ENCODE results near the gene PIK3R4. TPM values are rescaled to one million over a fixed set of nuclear protein-coding genes. Genes with fewer than 3 reads are reported as not detected.

The PIK3R4 gene
- total RNA-seq, 2 donors from 2014 or later: 18.2 to 21.7 TPM

- Histone ChIP-seq H3K4me3 (no peak overlapping the region), H3K27ac (no peak overlapping the region), H3K4me1 (no peaks in the 10 kb centered on the region), H3K9me3 (no peaks in the 10 kb centered on the region), H3K36me3 (no peaks in the 10 kb centered on the region), H3K9ac (ENCODE audit: low read depth in 2 of 2, low read length in 2 of 2) (no peak overlapping the region), H3K27me3 (no peaks in the 10 kb centered on the region)
- DNase-seq: no peak
- intact Hi-C loops (cut with DNase I): no loop called here
- no peak for TF ChIP-seq CTCF (IDR thresholded peaks at IDR 0.05)
These were observed 13.3 kb downstream of the PIK3R4 start for GRCh38 chr3:130733236-130733875.

- DNase-seq: no peak
- TF ChIP-seq CTCF (IDR thresholded peaks at IDR 0.05): no peak
- intact Hi-C loops (cut with DNase I): no loop called here
- Histone ChIP-seq H3K9ac (ENCODE audit: low read depth in 2 of 2, low read length in 2 of 2) (no peak overlapping the region), H3K36me3 (no peaks in the 10 kb centered on the region), H3K4me3 (no peak overlapping the region), H3K9me3 (no peaks in the 10 kb centered on the region), H3K27me3 (no peaks in the 10 kb centered on the region), H3K4me1 (no peaks in the 10 kb centered on the region), H3K27ac (no peak overlapping the region)
These were observed 14.1 kb downstream of the PIK3R4 start for GRCh38 chr3:130732501-130732900.

GRCh38 chr3:130731817-130732216 lies 14.8 kb downstream of the PIK3R4 start:
- H3K27ac ChIP-seq: no peak overlapping the region
- H3K36me3 ChIP-seq: no peaks in the 10 kb centered on the region
- H3K9ac ChIP-seq (ENCODE audit: low read depth in 2 of 2, low read length in 2 of 2): no peak overlapping the region
- no peaks in the 10 kb centered on the region for H3K27me3 ChIP-seq
- H3K4me3 ChIP-seq: no peak overlapping the region
- H3K4me1 ChIP-seq: no peaks in the 10 kb centered on the region
- intact Hi-C loops (cut with DNase I): no loop called here
- TF ChIP-seq CTCF (IDR thresholded peaks at IDR 0.05): no peak
- no peaks in the 10 kb centered on the region for H3K9me3 ChIP-seq
- no peak for DNase-seq

GRCh38 chr3:130729154-130729553 lies 17.5 kb downstream of the PIK3R4 start:
- DNase-seq: no peak
- Histone ChIP-seq H3K4me1 (no peaks in the 10 kb centered on the region), H3K4me3 (no peak overlapping the region), H3K27ac (no peak overlapping the region), H3K9me3 (no peaks in the 10 kb centered on the region), H3K36me3 (no peaks in the 10 kb centered on the region), H3K27me3 (no peaks in the 10 kb centered on the region), H3K9ac (ENCODE audit: low read depth in 2 of 2, low read length in 2 of 2) (no peak overlapping the region)
- intact Hi-C loops (cut with DNase I): no loop called here
- TF ChIP-seq CTCF (IDR thresholded peaks at IDR 0.05): no peak

- Histone ChIP-seq H3K27me3 (no peaks in the 10 kb centered on the region), H3K27ac (no peak overlapping the region), H3K4me1 (no peaks in the 10 kb centered on the region), H3K9ac (ENCODE audit: low read depth in 2 of 2, low read length in 2 of 2) (no peak overlapping the region), H3K9me3 (no peaks in the 10 kb centered on the region), H3K4me3 (no peak overlapping the region), H3K36me3 (no peaks in the 10 kb centered on the region)
- TF ChIP-seq CTCF (IDR thresholded peaks at IDR 0.05): no peak
- intact Hi-C loops (cut with DNase I): no loop called here
- no peak for DNase-seq
These were observed 18.6 kb downstream of the PIK3R4 start for GRCh38 chr3:130728037-130728436.

All from colonic mucosa (tissue), 4 donors.